RPMI7951 (cell line): ENCODE measurements around the gene DBF4. TPM values are rescaled to one million over a fixed set of nuclear protein-coding genes. Genes with fewer than 3 reads are reported as not detected.

Experiments used
- DNase-seq: peaks from one replicate; pipeline ENCODE4 v3.0.0-alpha.2; 2012; ENCODE audit warnings: low read depth
- total RNA-seq: library from RNA; depleted of rRNA; stranded (reverse); fragments of >200 nt; shearing (Covaris generic); gene quantifications from 2 replicates; pipeline ENCODE4 v1.2.3, GENCODE V29; 2014; rRNA removed

DBF4 gene
- total RNA-seq, 1 experiment from 2014 or later = 109 TPM

DNA sequence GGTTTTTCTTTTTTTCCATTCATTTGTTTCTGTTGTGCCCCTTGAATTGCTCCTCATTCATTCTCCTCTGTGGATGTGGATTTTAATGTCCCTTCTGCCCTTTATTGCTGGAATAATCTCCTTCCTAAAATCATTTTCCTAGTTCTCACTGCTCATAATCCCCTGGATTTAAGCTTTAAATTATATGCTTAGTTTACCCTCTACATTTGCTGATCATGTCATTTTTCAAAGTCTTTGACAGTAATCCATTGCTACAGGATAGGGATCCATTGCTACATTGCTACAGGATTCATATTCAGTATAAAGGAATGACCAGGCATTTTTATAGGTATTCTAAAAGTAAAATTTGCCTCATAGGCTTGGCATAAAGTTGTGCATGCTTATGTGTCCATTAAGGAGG lies 72.1 kb downstream of the DBF4 start:
- no peak for DNase-seq

Other genes with a start within 250 kb of the DBF4 start
- 0.10 and 0.12 TPM in 2 replicates for gene RUNDC3B, start 248.1 kb upstream of the DBF4 start, total RNA-seq
- 28.8 and 34.7 TPM in 2 replicates for gene SLC25A40, start 133 bp upstream of the DBF4 start, total RNA-seq
- 0.98 and 1.6 TPM in 2 replicates for gene ADAM22, start 57.8 kb downstream of the DBF4 start, total RNA-seq